Trophoblast cell (in vitro differentiated cells and primary cell): ENCODE results near the gene ARHGEF12.

Source experiments
- DNase-seq, 2 donors: peaks; one replicate each; pipeline ENCODE4 v3.0.0-alpha.2; 2016
- H2AFZ ChIP-seq: 2 replicates; pipeline ENCODE4 v1.6.1; 2013; ENCODE audit warnings: low read length, moderate library complexity, mild to moderate bottlenecking; ENCODE audit not compliant: insufficient read depth, poor library complexity
- H2AK5ac ChIP-seq: 2 replicates; pipeline ENCODE4 v1.6.1; 2013; ENCODE audit warnings: mild to moderate bottlenecking, low read length
- H2BK120ac ChIP-seq: 2 replicates; pipeline ENCODE4 v1.6.1; 2013; ENCODE audit warnings: low read length, mild to moderate bottlenecking, moderate library complexity; ENCODE audit not compliant: insufficient read depth, poor library complexity
- H2BK12ac ChIP-seq: 2 replicates; pipeline ENCODE4 v1.6.1; 2013; ENCODE audit warnings: mild to moderate bottlenecking, low read length, moderate library complexity
- H2BK5ac ChIP-seq: 2 replicates; pipeline ENCODE4 v1.6.1; 2013; ENCODE audit warnings: low read length, low read depth, moderate library complexity, mild to moderate bottlenecking; ENCODE audit not compliant: poor library complexity
- H3K14ac ChIP-seq: 2 replicates; pipeline ENCODE4 v1.6.1; 2013; ENCODE audit warnings: mild to moderate bottlenecking, low read length
- H3K18ac ChIP-seq: 2 replicates; pipeline ENCODE4 v1.6.1; 2013; ENCODE audit warnings: mild to moderate bottlenecking, low read length
- H3K23ac ChIP-seq: 2 replicates; pipeline ENCODE4 v1.6.1; 2013; ENCODE audit warnings: low read length
- H3K27ac ChIP-seq: 2 replicates; pipeline ENCODE4 v1.5.1; 2013; ENCODE audit warnings: low read depth, mild to moderate bottlenecking, inconsistent platforms, low read length, moderate library complexity
- H3K27me3 ChIP-seq: 2 replicates; pipeline ENCODE4 v1.6.1; 2013; ENCODE audit warnings: inconsistent platforms, mild to moderate bottlenecking, low read length, moderate library complexity; ENCODE audit not compliant: insufficient read depth
- H3K36me3 ChIP-seq, 2 experiments: 1 replicate in 1 of 2; 2 replicates in 1 of 2; pipeline ENCODE4 v1.6.1; 2013; ENCODE audit warnings: low read length in 2 of 2, mild to moderate bottlenecking in 2 of 2, moderate library complexity in 1 of 2; ENCODE audit not compliant: insufficient read depth in 2 of 2, control insufficient read depth in 1 of 2
- H3K4ac ChIP-seq: 2 replicates; pipeline ENCODE4 v1.6.1; 2013; ENCODE audit warnings: low read depth, mild to moderate bottlenecking, low read length, moderate library complexity
- H3K4me1 ChIP-seq, 2 experiments: 1 replicate in 1 of 2; 2 replicates in 1 of 2; pipeline ENCODE4 v1.6.1; 2013; ENCODE audit warnings: low read length in 2 of 2, mild to moderate bottlenecking in 2 of 2, moderate library complexity in 1 of 2; ENCODE audit not compliant: insufficient read depth in 2 of 2, control insufficient read depth in 1 of 2
- H3K4me2 ChIP-seq: 2 replicates; pipeline ENCODE4 v1.6.1; 2013; ENCODE audit warnings: inconsistent platforms, mild to moderate bottlenecking, low read length, moderate library complexity
- H3K4me3 ChIP-seq: 2 replicates; pipeline ENCODE4 v1.5.1; 2013; ENCODE audit warnings: mild to moderate bottlenecking, low read depth, low read length, inconsistent platforms
- H3K79me1 ChIP-seq: one replicate; pipeline ENCODE4 v1.6.1; 2013; ENCODE audit warnings: low read length
- H3K79me2 ChIP-seq: 2 replicates; pipeline ENCODE4 v1.6.1; 2013; ENCODE audit warnings: low read length, mild to moderate bottlenecking; ENCODE audit not compliant: control insufficient read depth, insufficient read depth, poor library complexity
- H3K9ac ChIP-seq: 2 replicates; pipeline ENCODE4 v1.6.1; 2013; ENCODE audit warnings: mild to moderate bottlenecking, low read length
- H3K9me3 ChIP-seq: 2 replicates; pipeline ENCODE4 v1.6.1; 2013; ENCODE audit warnings: low read depth, mild to moderate bottlenecking, control low read depth, inconsistent platforms, low read length; ENCODE audit not compliant: insufficient read depth
- H4K12ac ChIP-seq: 2 replicates; pipeline ENCODE4 v1.6.1; 2013; ENCODE audit warnings: low read depth, mild to moderate bottlenecking, low read length, moderate library complexity
- H4K8ac ChIP-seq: 2 replicates; pipeline ENCODE4 v1.6.1; 2013; ENCODE audit warnings: low read depth, mild to moderate bottlenecking, low read length, moderate library complexity
- H4K91ac ChIP-seq: one replicate; pipeline ENCODE4 v1.6.1; 2013; ENCODE audit warnings: low read depth, mild to moderate bottlenecking, low read length, moderate library complexity
- WGBS: extraction: QIAGEN DNeasy Blood & Tissue Kit; methylation state at CpG from one replicate; pipeline ENCODE4 v1.1.7; 2013; ENCODE audit warnings: missing lambda C conversion rate; ENCODE audit not compliant: insufficient read length, insufficient coverage; ENCODE audit errors: extremely low coverage; 5-methylcytosine and 5-hydroxymethylcytosine counted together

The ARHGEF12 gene

DNA sequence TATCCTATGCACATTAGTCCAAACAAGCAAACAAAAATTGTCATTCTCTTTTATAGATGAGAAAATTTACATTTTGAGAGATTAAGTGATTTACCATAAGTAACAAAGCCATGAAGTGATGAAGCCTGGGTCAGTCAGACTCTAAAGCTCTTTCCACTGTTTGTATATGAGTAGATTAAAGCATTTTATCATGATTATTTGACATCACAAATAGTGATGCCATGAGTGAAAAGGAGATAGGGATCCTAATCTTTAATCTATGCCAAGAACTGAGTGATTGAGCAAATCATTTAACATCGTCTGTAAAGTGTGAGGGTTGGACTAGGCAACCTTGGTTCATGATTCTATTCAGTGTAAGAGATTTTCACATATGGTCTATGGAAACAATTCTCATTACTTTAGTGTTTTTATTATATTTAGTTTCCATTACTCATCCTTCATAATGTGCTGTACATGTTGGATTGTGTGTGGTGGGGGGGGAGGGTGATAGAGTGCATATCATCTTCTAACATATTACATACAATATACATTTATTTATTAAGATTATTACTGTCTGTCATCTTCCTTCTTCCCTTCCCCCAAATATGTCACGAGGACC is 50.7 kb downstream of the ARHGEF12 start:
- no peak overlapping the region for H3K27ac ChIP-seq
- no peaks in the 10 kb centered on the region for H3K36me3 ChIP-seq
- peaks cover 0 to 2% of the 10 kb centered on the region in 2 experiments for H3K4me1 ChIP-seq
- H3K9me3 ChIP-seq, result peaks cover 2% of the 10 kb centered on the region
- no peak overlapping the region for H4K8ac ChIP-seq
- no peak overlapping the region for H3K14ac ChIP-seq
- no peak overlapping the region for H3K4me2 ChIP-seq
- DNase-seq, result no peak
- no CpG with 5 or more reads among the region's 2 CpGs for WGBS
- no peak overlapping the region for H3K23ac ChIP-seq
- no peak overlapping the region for H2AFZ ChIP-seq
- no peaks in the 10 kb centered on the region for H3K27me3 ChIP-seq
- H2BK120ac ChIP-seq, result no peak overlapping the region
- no peak overlapping the region for H2BK5ac ChIP-seq
- no peak overlapping the region for H4K12ac ChIP-seq
- H2AK5ac ChIP-seq, result no peak overlapping the region
- no peaks in the 10 kb centered on the region for H3K79me2 ChIP-seq
- H2BK12ac ChIP-seq, result no peak overlapping the region
- H3K18ac ChIP-seq, result no peak overlapping the region
- no peaks in the 10 kb centered on the region for H3K79me1 ChIP-seq
- no peak overlapping the region for H4K91ac ChIP-seq
- no peak overlapping the region for H3K4ac ChIP-seq
- no peak overlapping the region for H3K4me3 ChIP-seq
- no peak overlapping the region for H3K9ac ChIP-seq

DNA sequence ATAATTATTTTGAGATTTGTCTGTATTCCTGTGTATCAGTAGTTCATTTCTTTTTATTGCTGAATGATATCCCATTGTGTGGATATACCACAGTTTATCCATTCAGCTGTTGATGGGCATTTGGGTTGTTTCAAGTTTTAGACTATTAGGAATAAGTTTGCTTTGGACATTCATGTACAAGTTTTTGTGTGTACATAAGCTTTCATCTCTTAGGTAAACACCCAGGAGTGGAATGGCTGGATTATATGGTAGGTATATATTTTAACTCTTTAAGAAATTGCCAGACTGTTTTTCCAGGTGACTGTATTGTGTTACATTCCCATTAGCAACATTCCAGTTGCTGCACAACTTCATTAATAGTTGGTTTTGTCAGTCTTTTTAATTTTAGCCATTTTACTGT is 52.0 kb downstream of the ARHGEF12 start:
- H3K9me3 ChIP-seq, result peaks cover 2% of the 10 kb centered on the region
- H3K79me1 ChIP-seq, result no peaks in the 10 kb centered on the region
- H2BK120ac ChIP-seq, result no peak overlapping the region
- H3K4me2 ChIP-seq, result no peak overlapping the region
- no peak overlapping the region for H2AK5ac ChIP-seq
- H3K9ac ChIP-seq, result no peak overlapping the region
- DNase-seq, result no peak
- H3K4me1 ChIP-seq, result peaks cover 0 to 2% of the 10 kb centered on the region in 2 experiments
- no peak overlapping the region for H4K8ac ChIP-seq
- no peak overlapping the region for H3K18ac ChIP-seq
- H2BK5ac ChIP-seq, result no peak overlapping the region
- no peaks in the 10 kb centered on the region for H3K79me2 ChIP-seq
- H2BK12ac ChIP-seq, result no peak overlapping the region
- no peaks in the 10 kb centered on the region for H3K27me3 ChIP-seq
- H4K12ac ChIP-seq, result no peak overlapping the region
- no peak overlapping the region for H3K4me3 ChIP-seq
- H3K14ac ChIP-seq, result no peak overlapping the region
- H4K91ac ChIP-seq, result no peak overlapping the region
- H3K27ac ChIP-seq, result no peak overlapping the region
- H3K36me3 ChIP-seq, result no peaks in the 10 kb centered on the region
- H3K4ac ChIP-seq, result no peak overlapping the region
- no peak overlapping the region for H2AFZ ChIP-seq
- no peak overlapping the region for H3K23ac ChIP-seq

DNA sequence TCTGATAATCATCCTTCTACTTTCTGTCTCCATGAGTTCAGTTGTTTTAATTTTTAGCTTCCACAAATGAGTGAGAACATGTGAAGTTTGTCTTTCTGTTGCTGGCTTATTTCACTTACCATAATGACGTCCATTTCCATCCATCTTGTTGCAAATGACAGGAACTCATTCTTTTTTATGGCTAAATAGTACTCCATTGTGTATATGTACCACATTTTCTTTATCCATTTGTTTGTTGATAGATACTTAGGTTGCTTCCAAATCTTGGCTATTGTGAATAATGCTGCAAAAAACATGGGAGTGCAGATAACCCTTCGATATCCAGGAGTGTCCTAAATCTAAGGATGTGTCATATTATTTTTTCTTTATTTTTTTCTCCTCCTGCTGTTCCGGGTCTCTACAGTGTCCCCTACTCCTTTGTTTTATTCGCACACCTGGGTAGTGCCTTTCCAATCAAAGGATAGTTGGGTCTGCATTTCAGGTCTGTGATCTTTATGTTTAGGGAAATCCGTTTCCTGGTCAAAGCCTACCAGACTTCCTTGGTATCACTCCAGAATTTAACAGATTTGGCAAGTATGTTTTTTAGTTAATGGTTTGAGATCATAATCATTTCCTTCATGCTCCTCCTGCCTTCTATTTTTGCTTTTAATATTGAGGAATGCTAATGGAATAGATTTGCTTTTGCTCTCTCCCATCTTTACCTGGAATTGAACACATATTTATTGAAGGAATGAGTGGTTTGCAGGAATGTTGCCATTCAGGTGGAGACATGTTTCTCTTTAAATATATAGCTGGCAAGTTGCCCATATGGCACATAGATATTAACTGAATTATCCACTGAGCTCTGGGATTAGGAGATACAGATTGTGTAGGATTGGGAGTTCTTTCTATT is 53.7 kb downstream of the ARHGEF12 start:
- Histone ChIP-seq H3K9me3 (no peaks in the 10 kb centered on the region), H3K79me1 (no peaks in the 10 kb centered on the region), H2AK5ac (no peak overlapping the region), H3K36me3 (no peaks in the 10 kb centered on the region), H3K18ac (no peak overlapping the region), H4K12ac (no peak overlapping the region), H2BK120ac (no peak overlapping the region), H4K91ac (no peak overlapping the region), H3K79me2 (no peaks in the 10 kb centered on the region), H3K4me2 (no peak overlapping the region), H3K4me3 (no peak overlapping the region), H2AFZ (no peak overlapping the region), H3K9ac (no peak overlapping the region), H4K8ac (no peak overlapping the region), H3K23ac (no peak overlapping the region), H3K4ac (no peak overlapping the region), H3K27me3 (no peaks in the 10 kb centered on the region), H3K27ac (no peak overlapping the region), H2BK12ac (no peak overlapping the region), H3K4me1 (no peaks in the 10 kb centered on the region), H2BK5ac (no peak overlapping the region), H3K14ac (no peak overlapping the region)
- peak in 1 of 2 donors; percentile 48 for DNase-seq
- no CpG with 5 or more reads among the region's 5 CpGs for WGBS

DNA sequence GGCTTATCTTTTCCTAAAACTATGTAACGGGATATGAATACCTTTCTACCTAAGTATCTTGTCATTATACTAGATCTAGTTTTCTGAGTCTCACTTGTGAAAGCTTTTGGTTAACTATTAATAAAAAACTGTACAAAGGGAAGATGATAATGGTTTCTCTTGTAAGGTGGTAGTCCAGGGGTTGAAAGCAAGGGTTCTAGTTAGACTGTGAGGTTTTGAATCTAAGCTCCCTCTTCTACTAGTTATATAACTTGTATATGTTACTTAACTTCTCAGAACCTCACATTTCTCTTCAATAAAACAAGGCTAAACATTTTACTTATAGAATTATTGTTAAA is 54.3 kb downstream of the ARHGEF12 start:
- Histone ChIP-seq H3K14ac (no peak overlapping the region), H3K23ac (no peak overlapping the region), H3K79me2 (no peaks in the 10 kb centered on the region), H3K9me3 (no peaks in the 10 kb centered on the region), H2AFZ (no peak overlapping the region), H3K27ac (no peak overlapping the region), H3K9ac (no peak overlapping the region), H3K4me3 (no peak overlapping the region), H2AK5ac (no peak overlapping the region), H3K27me3 (no peaks in the 10 kb centered on the region), H4K91ac (no peak overlapping the region), H4K8ac (no peak overlapping the region), H3K4ac (no peak overlapping the region), H2BK5ac (no peak overlapping the region), H2BK12ac (no peak overlapping the region), H3K36me3 (no peaks in the 10 kb centered on the region), H3K4me1 (no peaks in the 10 kb centered on the region), H3K79me1 (no peaks in the 10 kb centered on the region), H4K12ac (no peak overlapping the region), H2BK120ac (no peak overlapping the region), H3K4me2 (no peak overlapping the region), H3K18ac (no peak overlapping the region)
- DNase-seq, result no peak
- no CpG with 5 or more reads among the region's 1 CpG for WGBS
